HL-60 (cell line): Measurements from ENCODE around the gene C1orf141.

Experiments used
- CTCF ChIP-seq: IDR thresholded peaks from one replicate; pipeline ENCODE4 v1.5.1; 2011; ENCODE audit warnings: low read length, control low read depth, inconsistent platforms; ENCODE audit not compliant: insufficient read depth
- GABPA ChIP-seq: IDR thresholded peaks from 2 replicates; pipeline ENCODE4 v1.6.1; 2012; ENCODE audit warnings: low read depth
- POLR2AphosphoS5 ChIP-seq: IDR thresholded peaks from 2 replicates; pipeline ENCODE4 v1.6.1; 2012; ENCODE audit warnings: low read depth

- TF ChIP-seq CTCF = no peak
- TF ChIP-seq POLR2AphosphoS5 = no peak
- no peak for TF ChIP-seq GABPA
These were observed 8.5 kb downstream of the C1orf141 start for GRCh38 chr1:67126111-67126746.
